AG10803 (cell line): Measurements from ENCODE around the gene PDLIM5.
"Not testable (repeated sequence)": the region's sequence is repeated elsewhere in the genome, so short reads cannot be mapped to it uniquely, and the experiment has no call there.

ENCODE experiments used
- DNase-seq: peaks from one replicate; pipeline ENCODE4 v3.0.0; 2010; ENCODE audit warnings: low read depth
- H3K4me3 ChIP-seq: 2 replicates; pipeline ENCODE4 v1.5.1; 2011; ENCODE audit warnings: mild to moderate bottlenecking, low read length, control low read depth
- TF ChIP-seq, protein P1 (sequence below): conservative IDR thresholded peaks from 2 replicates; pipeline ENCODE4 v1.5.1; 2011; ENCODE audit warnings: mild to moderate bottlenecking, low read length, control low read depth, inconsistent platforms

PDLIM5 gene, protein sequence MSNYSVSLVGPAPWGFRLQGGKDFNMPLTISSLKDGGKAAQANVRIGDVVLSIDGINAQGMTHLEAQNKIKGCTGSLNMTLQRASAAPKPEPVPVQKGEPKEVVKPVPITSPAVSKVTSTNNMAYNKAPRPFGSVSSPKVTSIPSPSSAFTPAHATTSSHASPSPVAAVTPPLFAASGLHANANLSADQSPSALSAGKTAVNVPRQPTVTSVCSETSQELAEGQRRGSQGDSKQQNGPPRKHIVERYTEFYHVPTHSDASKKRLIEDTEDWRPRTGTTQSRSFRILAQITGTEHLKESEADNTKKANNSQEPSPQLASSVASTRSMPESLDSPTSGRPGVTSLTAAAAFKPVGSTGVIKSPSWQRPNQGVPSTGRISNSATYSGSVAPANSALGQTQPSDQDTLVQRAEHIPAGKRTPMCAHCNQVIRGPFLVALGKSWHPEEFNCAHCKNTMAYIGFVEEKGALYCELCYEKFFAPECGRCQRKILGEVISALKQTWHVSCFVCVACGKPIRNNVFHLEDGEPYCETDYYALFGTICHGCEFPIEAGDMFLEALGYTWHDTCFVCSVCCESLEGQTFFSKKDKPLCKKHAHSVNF

GRCh38 chr4:94451695-94452475 is at the start of gene PDLIM5:
Gene PDLIM5, plus strand, starts transcription at chr4:94451942. Its CDS starts 3,347 bp downstream, at chr4:94455289.
- DNase-seq: peak; percentile 83
- TF ChIP-seq, protein P1, sequence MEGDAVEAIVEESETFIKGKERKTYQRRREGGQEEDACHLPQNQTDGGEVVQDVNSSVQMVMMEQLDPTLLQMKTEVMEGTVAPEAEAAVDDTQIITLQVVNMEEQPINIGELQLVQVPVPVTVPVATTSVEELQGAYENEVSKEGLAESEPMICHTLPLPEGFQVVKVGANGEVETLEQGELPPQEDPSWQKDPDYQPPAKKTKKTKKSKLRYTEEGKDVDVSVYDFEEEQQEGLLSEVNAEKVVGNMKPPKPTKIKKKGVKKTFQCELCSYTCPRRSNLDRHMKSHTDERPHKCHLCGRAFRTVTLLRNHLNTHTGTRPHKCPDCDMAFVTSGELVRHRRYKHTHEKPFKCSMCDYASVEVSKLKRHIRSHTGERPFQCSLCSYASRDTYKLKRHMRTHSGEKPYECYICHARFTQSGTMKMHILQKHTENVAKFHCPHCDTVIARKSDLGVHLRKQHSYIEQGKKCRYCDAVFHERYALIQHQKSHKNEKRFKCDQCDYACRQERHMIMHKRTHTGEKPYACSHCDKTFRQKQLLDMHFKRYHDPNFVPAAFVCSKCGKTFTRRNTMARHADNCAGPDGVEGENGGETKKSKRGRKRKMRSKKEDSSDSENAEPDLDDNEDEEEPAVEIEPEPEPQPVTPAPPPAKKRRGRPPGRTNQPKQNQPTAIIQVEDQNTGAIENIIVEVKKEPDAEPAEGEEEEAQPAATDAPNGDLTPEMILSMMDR: no peak
- peak within 1 kb of the TSS; percentile 81 for H3K4me3 ChIP-seq

DNA sequence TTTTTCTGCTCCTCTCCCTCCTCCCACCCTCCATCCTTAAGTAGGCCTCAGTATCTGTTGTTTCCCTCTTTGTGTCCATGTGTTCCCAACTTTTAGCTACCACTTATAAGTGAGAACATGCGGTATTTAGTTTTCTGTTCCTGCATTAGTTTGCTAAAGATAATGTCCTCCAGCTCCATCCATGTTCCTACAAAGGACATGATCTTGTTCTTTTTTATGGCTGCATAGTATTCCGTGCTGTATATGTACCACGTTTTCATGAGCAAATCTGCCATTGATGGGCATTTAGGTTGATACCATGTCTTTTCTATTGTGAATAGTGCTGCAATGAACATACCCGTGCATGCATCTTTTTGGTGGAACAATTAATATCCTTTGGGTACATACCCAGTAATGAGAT is 49.3 kb upstream of the PDLIM5 start:
- not testable (repeated sequence) for DNase-seq, H3K4me3 ChIP-seq

- TF ChIP-seq, protein P1: no peak
- H3K4me3 ChIP-seq: no peak overlapping the region
- DNase-seq: no peak
Measured at GRCh38 chr4:94403751-94404150, 48.0 kb upstream of the PDLIM5 start.

GRCh38 chr4:94406668-94407437 is 44.9 kb upstream of the PDLIM5 start:
- no peak overlapping the region for H3K4me3 ChIP-seq
- TF ChIP-seq, protein P1: peak; percentile 97
- peak; percentile 84 for DNase-seq

DNA sequence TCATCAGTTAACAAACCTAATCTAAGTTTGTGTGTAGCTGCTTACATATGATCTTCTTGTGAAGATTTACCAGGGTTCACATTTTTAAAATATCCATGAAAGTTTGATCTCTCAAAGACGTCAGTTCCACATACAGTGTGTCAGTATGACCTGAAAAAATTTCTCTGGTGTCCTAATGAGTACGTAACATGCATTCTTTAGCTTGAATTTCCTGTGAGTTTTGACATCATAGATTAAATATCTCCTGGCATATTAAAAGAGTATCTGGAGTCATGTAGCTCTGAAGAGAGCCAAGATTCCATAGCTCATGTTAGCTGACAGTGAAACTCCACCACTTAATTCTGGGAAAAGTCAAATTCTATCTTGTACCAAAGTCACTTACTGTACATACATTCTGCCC is 43.9 kb upstream of the PDLIM5 start:
- no peak overlapping the region for H3K4me3 ChIP-seq
- peak; percentile 15 for DNase-seq
- TF ChIP-seq, protein P1: no peak

GRCh38 chr4:94408549-94409374 is 43.0 kb upstream of the PDLIM5 start:
- peak; percentile 58 for DNase-seq
- H3K4me3 ChIP-seq: no peak overlapping the region
- TF ChIP-seq, protein P1: no peak
